Hepatocyte (in vitro differentiated cells): ENCODE measurements around the gene PTPRN2.

Experiments used
- EZH2 ChIP-seq: fragments of 200-600 bp; sonication (generic); IDR thresholded peaks from 2 replicates; pipeline ENCODE4 v1.6.1; 2016; ENCODE audit warnings: antibody characterized with exemption, mild to moderate bottlenecking, borderline replicate concordance
- TF ChIP-seq, protein P1 (sequence below): fragments of 200-600 bp; sonication (generic); IDR thresholded peaks from 2 replicates; pipeline ENCODE4 v1.5.1; 2016; ENCODE audit warnings: antibody characterized with exemption, mild to moderate bottlenecking; ENCODE audit not compliant: poor library complexity

DNA sequence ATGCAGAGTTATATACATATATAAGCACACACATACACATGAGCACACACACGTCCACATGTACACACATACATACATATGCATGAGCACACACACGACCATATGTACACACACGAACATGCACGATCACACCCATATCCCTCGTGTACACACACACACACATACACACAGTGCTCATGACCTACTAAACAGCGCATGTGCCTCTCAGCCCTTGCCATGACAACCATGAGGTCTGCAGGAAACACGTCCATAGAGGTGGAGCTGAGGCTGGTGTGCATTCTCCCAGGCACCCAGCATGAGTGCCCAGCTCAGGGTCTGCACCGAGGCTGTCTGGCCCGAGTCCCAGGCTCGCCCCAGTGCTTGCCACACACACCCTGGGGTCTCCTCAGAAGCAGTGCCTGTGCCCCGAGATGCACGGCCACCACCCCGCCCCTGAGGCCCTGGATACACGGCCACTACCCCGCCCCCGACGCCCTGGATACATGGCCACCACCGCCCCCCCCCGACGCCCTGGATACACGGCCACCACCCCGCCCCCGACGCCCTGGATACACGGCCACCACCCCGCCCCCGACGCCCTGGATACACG is 721.2 kb downstream of the PTPRN2 start:
- TF ChIP-seq, protein P1, sequence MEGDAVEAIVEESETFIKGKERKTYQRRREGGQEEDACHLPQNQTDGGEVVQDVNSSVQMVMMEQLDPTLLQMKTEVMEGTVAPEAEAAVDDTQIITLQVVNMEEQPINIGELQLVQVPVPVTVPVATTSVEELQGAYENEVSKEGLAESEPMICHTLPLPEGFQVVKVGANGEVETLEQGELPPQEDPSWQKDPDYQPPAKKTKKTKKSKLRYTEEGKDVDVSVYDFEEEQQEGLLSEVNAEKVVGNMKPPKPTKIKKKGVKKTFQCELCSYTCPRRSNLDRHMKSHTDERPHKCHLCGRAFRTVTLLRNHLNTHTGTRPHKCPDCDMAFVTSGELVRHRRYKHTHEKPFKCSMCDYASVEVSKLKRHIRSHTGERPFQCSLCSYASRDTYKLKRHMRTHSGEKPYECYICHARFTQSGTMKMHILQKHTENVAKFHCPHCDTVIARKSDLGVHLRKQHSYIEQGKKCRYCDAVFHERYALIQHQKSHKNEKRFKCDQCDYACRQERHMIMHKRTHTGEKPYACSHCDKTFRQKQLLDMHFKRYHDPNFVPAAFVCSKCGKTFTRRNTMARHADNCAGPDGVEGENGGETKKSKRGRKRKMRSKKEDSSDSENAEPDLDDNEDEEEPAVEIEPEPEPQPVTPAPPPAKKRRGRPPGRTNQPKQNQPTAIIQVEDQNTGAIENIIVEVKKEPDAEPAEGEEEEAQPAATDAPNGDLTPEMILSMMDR: no peak
- TF ChIP-seq EZH2: no peak
